ENCODE data around the gene TUBB4B.
A peak's percentile ranks its signal among the peaks of the same experiment; 100 is the strongest.

DNA sequence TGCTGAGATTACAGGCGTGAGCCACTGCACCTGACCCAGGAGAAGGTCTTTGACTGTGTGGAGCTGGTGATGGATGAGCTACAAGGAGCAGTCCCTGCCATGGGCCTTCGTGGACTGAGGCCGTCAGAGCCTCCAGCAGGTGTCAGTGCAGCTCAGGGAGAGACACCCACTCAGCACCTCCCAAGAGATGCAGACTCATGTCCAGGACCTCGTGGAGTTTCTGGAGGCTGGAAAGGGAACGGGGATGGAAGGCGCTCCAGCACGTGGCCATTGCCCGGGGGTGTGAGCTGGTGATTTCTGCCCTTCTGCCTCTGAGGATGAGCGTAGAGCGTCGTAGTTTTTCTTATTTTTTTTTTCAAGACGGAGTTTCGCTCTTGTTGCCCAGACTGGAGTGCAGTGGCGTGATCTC is 45.9 kb downstream of the TUBB4B start:
- TF ChIP-seq, protein P1, sequence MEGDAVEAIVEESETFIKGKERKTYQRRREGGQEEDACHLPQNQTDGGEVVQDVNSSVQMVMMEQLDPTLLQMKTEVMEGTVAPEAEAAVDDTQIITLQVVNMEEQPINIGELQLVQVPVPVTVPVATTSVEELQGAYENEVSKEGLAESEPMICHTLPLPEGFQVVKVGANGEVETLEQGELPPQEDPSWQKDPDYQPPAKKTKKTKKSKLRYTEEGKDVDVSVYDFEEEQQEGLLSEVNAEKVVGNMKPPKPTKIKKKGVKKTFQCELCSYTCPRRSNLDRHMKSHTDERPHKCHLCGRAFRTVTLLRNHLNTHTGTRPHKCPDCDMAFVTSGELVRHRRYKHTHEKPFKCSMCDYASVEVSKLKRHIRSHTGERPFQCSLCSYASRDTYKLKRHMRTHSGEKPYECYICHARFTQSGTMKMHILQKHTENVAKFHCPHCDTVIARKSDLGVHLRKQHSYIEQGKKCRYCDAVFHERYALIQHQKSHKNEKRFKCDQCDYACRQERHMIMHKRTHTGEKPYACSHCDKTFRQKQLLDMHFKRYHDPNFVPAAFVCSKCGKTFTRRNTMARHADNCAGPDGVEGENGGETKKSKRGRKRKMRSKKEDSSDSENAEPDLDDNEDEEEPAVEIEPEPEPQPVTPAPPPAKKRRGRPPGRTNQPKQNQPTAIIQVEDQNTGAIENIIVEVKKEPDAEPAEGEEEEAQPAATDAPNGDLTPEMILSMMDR (IDR thresholded peaks at IDR 0.05; ENCODE audit: borderline replicate concordance, extremely low read depth, low read length, poor library complexity, severe bottlenecking): peak; percentile 70
- TF ChIP-seq EZH2 (IDR thresholded peaks at IDR 0.05; ENCODE audit: borderline replicate concordance, low read depth, low read length, severe bottlenecking): no peak

Data from DND-41 (cell line).